Testis (tissue), 3 donors: ENCODE data around the gene RANBP3L. TPM values are rescaled to one million over a fixed set of nuclear protein-coding genes. Genes with fewer than 3 reads are reported as not detected.

Experiments
- DNase-seq: peaks from one replicate; pipeline ENCODE4 v3.0.0-alpha.2; 2019
- H3K27ac ChIP-seq, 2 donors: fragments of 200-600 bp; sonication (generic); one replicate each; pipeline ENCODE4 v1.5.1; 2019
- H3K27me3 ChIP-seq: fragments of 200-600 bp; sonication (generic); one replicate; pipeline ENCODE4 v1.5.1; 2019
- H3K36me3 ChIP-seq: fragments of 200-600 bp; sonication (generic); one replicate; pipeline ENCODE4 v1.5.1; 2017; ENCODE audit warnings: low read depth; ENCODE audit errors: missing control alignments
- H3K4me1 ChIP-seq: fragments of 200-600 bp; sonication (generic); one replicate; pipeline ENCODE4 v1.5.1; 2019
- H3K4me3 ChIP-seq, 2 donors: fragments of 200-600 bp; sonication (generic); one replicate each; pipeline ENCODE4 v1.5.1; 2017 to 2019
- H3K9me3 ChIP-seq: fragments of 200-600 bp; sonication (generic); one replicate; pipeline ENCODE4 v1.5.1; 2017
- POLR2A ChIP-seq: fragments of 450-650 bp; IDR thresholded peaks from one replicate; pipeline ENCODE4 v1.6.1; 2017; ENCODE audit warnings: antibody characterized with exemption, mild to moderate bottlenecking, moderate library complexity
- WGBS, 2 donors: methylation state at CpG; one replicate each; pipeline ENCODE4 v1.1.5; 2018; 5-methylcytosine and 5-hydroxymethylcytosine counted together
- intact Hi-C: fragments of 100-400 bp; cut with DNase I; formaldehyde crosslinking; loops from one replicate; pipeline ENCODE4 v1.15.1; 2023; ENCODE audit warnings: low total_unique reads
- polyA plus RNA-seq: library from polyadenylated mRNA; stranded (reverse); fragments of 350-450 nt; fragmentation: Illumina TruSeq; extraction: RNeasy Lipid Tissue Mini Kit (QIAGEN cat#74804); gene quantifications from one replicate; pipeline ENCODE4 v1.2.3, GENCODE V29; 2014; ENCODE audit warnings: low read depth, low replicate concordance; ENCODE audit not compliant: insufficient read depth
- total RNA-seq, 2 donors: library from RNA; depleted of rRNA; stranded (reverse); fragments of >200 nt; gene quantifications; one replicate each; pipeline ENCODE4 v1.2.3, GENCODE V29; 2016
- TF ChIP-seq, protein P1 (sequence below), 3 experiments: fragments of 450-650 bp in 2 of 3; fragments of 200-600 bp in 1 of 3; sonication (generic) in 1 of 3; IDR thresholded peaks; one replicate each; pipeline ENCODE4 v1.5.1; 2016 to 2019; ENCODE audit warnings: antibody characterized with exemption in 3 of 3, mild to moderate bottlenecking in 2 of 3, moderate library complexity in 1 of 3

Gene RANBP3L
- total and polyA plus RNA-seq, 3 donors from 2014 or later = 3.6 to 26.3 (median 19.9) TPM

- TF ChIP-seq, protein P1, sequence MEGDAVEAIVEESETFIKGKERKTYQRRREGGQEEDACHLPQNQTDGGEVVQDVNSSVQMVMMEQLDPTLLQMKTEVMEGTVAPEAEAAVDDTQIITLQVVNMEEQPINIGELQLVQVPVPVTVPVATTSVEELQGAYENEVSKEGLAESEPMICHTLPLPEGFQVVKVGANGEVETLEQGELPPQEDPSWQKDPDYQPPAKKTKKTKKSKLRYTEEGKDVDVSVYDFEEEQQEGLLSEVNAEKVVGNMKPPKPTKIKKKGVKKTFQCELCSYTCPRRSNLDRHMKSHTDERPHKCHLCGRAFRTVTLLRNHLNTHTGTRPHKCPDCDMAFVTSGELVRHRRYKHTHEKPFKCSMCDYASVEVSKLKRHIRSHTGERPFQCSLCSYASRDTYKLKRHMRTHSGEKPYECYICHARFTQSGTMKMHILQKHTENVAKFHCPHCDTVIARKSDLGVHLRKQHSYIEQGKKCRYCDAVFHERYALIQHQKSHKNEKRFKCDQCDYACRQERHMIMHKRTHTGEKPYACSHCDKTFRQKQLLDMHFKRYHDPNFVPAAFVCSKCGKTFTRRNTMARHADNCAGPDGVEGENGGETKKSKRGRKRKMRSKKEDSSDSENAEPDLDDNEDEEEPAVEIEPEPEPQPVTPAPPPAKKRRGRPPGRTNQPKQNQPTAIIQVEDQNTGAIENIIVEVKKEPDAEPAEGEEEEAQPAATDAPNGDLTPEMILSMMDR (IDR thresholded peaks at IDR 0.05) = no peak
- DNase-seq = no peak
- 18 to 27% methylated on average over 4 of the region's 4 CpGs for WGBS, 2 donors
- Histone ChIP-seq H3K9me3 (no peaks in the 10 kb centered on the region), H3K4me3 (peak overlapping the region in 1 of 2 donors; percentile 99), H3K4me1 (peaks cover 34% of the 10 kb centered on the region), H3K27ac (peak overlapping the region; percentile 1 to 16), H3K27me3 (no peaks in the 10 kb centered on the region), H3K36me3 (no peaks in the 10 kb centered on the region)
- intact Hi-C loops = loop anchor here (5.0 kb wide), 1 partner anchor 63 kb away; the partner anchor contains the start of gene RANBP3L
Observed at GRCh38 chr5:36239370-36240293, 62.1 kb downstream of the RANBP3L start.

- intact Hi-C loops = no loop called here
- TF ChIP-seq POLR2A = no peak
- DNase-seq = no peak
- Histone ChIP-seq H3K27me3 (no peaks in the 10 kb centered on the region), H3K27ac (peak overlapping the region in 1 of 2 donors; percentile 16), H3K4me1 (peaks cover 34% of the 10 kb centered on the region), H3K4me3 (no peak overlapping the region), H3K36me3 (no peaks in the 10 kb centered on the region), H3K9me3 (no peaks in the 10 kb centered on the region)
- WGBS, 2 donors = 44 to 51% methylated on average over 2 of the region's 2 CpGs
Observed at GRCh38 chr5:36238502-36239295, 63.0 kb downstream of the RANBP3L start.

DNA sequence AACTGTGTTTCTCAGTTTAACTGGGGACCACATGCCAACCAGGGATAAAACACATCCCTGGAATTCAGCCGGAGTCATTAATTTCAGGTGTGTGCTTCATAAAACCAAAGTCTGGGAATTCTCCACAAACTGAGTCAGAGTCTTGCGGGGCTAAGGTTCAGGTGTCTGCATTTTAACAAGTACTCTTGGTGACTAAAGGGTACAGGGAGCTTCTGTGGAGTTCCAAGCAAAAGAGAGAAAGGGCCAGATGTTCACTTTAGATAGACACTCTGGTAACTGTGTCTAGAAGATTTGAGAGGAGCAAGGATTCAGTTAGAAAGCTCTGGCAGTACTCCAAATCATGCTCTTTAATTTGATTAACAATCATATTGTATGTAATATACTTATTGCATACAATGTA, 64.0 kb downstream of the RANBP3L start:
- Histone ChIP-seq H3K9me3 (no peaks in the 10 kb centered on the region), H3K27me3 (no peaks in the 10 kb centered on the region), H3K4me3 (no peak overlapping the region), H3K4me1 (peaks cover 34% of the 10 kb centered on the region), H3K36me3 (no peaks in the 10 kb centered on the region), H3K27ac (no peak overlapping the region)
- intact Hi-C loops = no loop called here
- TF ChIP-seq POLR2A = no peak
- TF ChIP-seq, protein P1 (IDR thresholded peaks at IDR 0.05) = no peak
- no peak for DNase-seq
- WGBS, 2 donors = 89 to 91% methylated on average over 2 of the region's 2 CpGs

- Histone ChIP-seq H3K4me3 (no peak overlapping the region), H3K36me3 (no peaks in the 10 kb centered on the region), H3K27ac (peak overlapping the region in 1 of 2 donors; percentile 8), H3K9me3 (no peaks in the 10 kb centered on the region), H3K4me1 (peaks cover 34% of the 10 kb centered on the region), H3K27me3 (no peaks in the 10 kb centered on the region)
- TF ChIP-seq, protein P1 (IDR thresholded peaks at IDR 0.05) = no peak
- TF ChIP-seq POLR2A = no peak
- DNase-seq = no peak
- intact Hi-C loops = no loop called here
Observed at GRCh38 chr5:36236801-36237200, 64.9 kb downstream of the RANBP3L start.

- H3K4me1 ChIP-seq = peaks cover 5% of the 10 kb centered on the region
Observed at GRCh38 chr5:36232533-36232932, 69.2 kb downstream of the RANBP3L start.

More at GRCh38 chr5:36232533-36232932, 69.2 kb downstream of the RANBP3L start:
- intact Hi-C loops = no loop called here
- Histone ChIP-seq H3K9me3 (no peaks in the 10 kb centered on the region), H3K27me3 (no peaks in the 10 kb centered on the region), H3K27ac (no peak overlapping the region), H3K36me3 (no peaks in the 10 kb centered on the region), H3K4me3 (no peak overlapping the region)
- no peak for DNase-seq
- whole genome bisulfite sequencing, 2 donors = 80 to 83% methylated on average over 3 of the region's 3 CpGs
- TF ChIP-seq, protein P1 (IDR thresholded peaks at IDR 0.05) = no peak
- no peak for TF ChIP-seq POLR2A
